Upper lobe of right lung (tissue), 1 donor: Measurements from ENCODE around the gene WNT9B. TPM values are rescaled to one million over a fixed set of nuclear protein-coding genes. Genes with fewer than 3 reads are reported as not detected.

ENCODE experiments used
- ATAC-seq: fragments of 200-7000 bp; cut with Tn5 transposase; one replicate; pipeline ENCODE4 v1.9.1; 2020; ENCODE audit warnings: mild to moderate bottlenecking, moderate library complexity
- DNase-seq: peaks from one replicate; pipeline ENCODE4 v3.0.0-alpha.2; 2020
- H3K27ac ChIP-seq: fragments of 200-600 bp; one replicate; pipeline ENCODE4 v1.8.0; 2022
- H3K27me3 ChIP-seq: fragments of 200-600 bp; one replicate; pipeline ENCODE4 v1.8.0; 2022; ENCODE audit warnings: mild to moderate bottlenecking
- H3K36me3 ChIP-seq: fragments of 200-600 bp; one replicate; pipeline ENCODE4 v1.8.0; 2022
- H3K4me1 ChIP-seq: fragments of 200-600 bp; one replicate; pipeline ENCODE4 v1.8.0; 2022
- H3K4me3 ChIP-seq: fragments of 200-600 bp; one replicate; pipeline ENCODE4 v1.8.0; 2022; ENCODE audit warnings: mild to moderate bottlenecking
- H3K9me3 ChIP-seq: fragments of 200-600 bp; one replicate; pipeline ENCODE4 v1.8.0; 2022
- CTCF ChIP-seq: fragments of 200-600 bp; IDR thresholded peaks from one replicate; pipeline ENCODE4 v1.8.0; 2022; ENCODE audit warnings: antibody characterized with exemption
- intact Hi-C: fragments of 100-400 bp; cut with DNase I; formaldehyde crosslinking; loops from one replicate; pipeline ENCODE4 v1.11.0; 2022
- total RNA-seq: library from RNA; stranded (reverse); fragmentation: NEBNext Ultra II Directional; extraction: Animal tissue kit (Norgen Biotek cat#: 25700); gene quantifications from one replicate; pipeline ENCODE4 v1.2.1, GENCODE V29; 2021
- donor health status: DM: no; HTN: yes; CAD: no; lungs with severe emphysema.

Gene WNT9B
- total RNA-seq, 1 donor from 2014 or later = 2.0 TPM

DNA sequence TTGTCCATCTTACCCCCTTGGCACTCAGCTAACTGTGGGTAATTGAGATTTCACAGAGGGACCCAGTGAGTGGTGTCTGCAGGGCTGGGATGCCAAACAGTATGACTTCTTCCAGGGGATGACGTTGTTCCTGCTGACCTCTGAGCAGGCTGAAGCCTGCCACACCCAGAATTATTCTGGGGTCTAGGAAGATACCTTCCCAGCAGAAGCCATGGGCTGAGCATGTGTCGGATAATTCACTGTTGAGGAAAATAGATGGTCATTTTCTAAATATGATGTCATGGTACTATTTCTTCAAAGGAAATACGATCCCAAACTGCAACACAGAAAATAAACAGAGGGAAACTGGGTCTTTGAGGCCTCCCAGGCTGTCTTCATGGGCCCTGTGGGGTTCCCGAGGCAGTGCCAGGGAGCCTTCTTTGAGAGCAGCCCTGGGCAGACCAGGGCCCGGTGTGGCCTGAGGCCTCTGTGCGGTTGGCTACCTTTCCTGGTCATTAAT is 17.4 kb downstream of the WNT9B start:
- DNase-seq (no peak), ATAC-seq (no peak)
- no peak for TF ChIP-seq CTCF
- intact Hi-C loops = no loop called here
- Histone ChIP-seq H3K27ac (no peak overlapping the region), H3K27me3 (no peaks in the 10 kb centered on the region), H3K4me1 (no peaks in the 10 kb centered on the region), H3K4me3 (no peak overlapping the region), H3K36me3 (no peaks in the 10 kb centered on the region), H3K9me3 (no peaks in the 10 kb centered on the region)

GRCh38 chr17:46869296-46869695 is 17.9 kb downstream of the WNT9B start:
- DNase-seq (no peak), ATAC-seq (no peak)
- no peak for TF ChIP-seq CTCF
- intact Hi-C loops = no loop called here
- Histone ChIP-seq H3K36me3 (no peaks in the 10 kb centered on the region), H3K9me3 (no peaks in the 10 kb centered on the region), H3K27ac (no peak overlapping the region), H3K27me3 (no peaks in the 10 kb centered on the region), H3K4me1 (no peaks in the 10 kb centered on the region), H3K4me3 (no peak overlapping the region)

GRCh38 chr17:46869975-46870803 is 18.8 kb downstream of the WNT9B start:
- Histone ChIP-seq H3K4me3 (no peak overlapping the region), H3K36me3 (no peaks in the 10 kb centered on the region), H3K4me1 (no peaks in the 10 kb centered on the region), H3K27me3 (no peaks in the 10 kb centered on the region), H3K27ac (no peak overlapping the region), H3K9me3 (no peaks in the 10 kb centered on the region)
- TF ChIP-seq CTCF = no peak
- DNase-seq (no peak), ATAC-seq (no peak)
- intact Hi-C loops = no loop called here

- intact Hi-C loops = no loop called here
- TF ChIP-seq CTCF = no peak
- Histone ChIP-seq H3K4me3 (no peak overlapping the region), H3K9me3 (no peaks in the 10 kb centered on the region), H3K4me1 (no peaks in the 10 kb centered on the region), H3K36me3 (no peaks in the 10 kb centered on the region), H3K27me3 (no peaks in the 10 kb centered on the region), H3K27ac (no peak overlapping the region)
- DNase-seq = no peak
- ATAC-seq = no peak
Observed at GRCh38 chr17:46872421-46872820, 21.0 kb downstream of the WNT9B start.

DNA sequence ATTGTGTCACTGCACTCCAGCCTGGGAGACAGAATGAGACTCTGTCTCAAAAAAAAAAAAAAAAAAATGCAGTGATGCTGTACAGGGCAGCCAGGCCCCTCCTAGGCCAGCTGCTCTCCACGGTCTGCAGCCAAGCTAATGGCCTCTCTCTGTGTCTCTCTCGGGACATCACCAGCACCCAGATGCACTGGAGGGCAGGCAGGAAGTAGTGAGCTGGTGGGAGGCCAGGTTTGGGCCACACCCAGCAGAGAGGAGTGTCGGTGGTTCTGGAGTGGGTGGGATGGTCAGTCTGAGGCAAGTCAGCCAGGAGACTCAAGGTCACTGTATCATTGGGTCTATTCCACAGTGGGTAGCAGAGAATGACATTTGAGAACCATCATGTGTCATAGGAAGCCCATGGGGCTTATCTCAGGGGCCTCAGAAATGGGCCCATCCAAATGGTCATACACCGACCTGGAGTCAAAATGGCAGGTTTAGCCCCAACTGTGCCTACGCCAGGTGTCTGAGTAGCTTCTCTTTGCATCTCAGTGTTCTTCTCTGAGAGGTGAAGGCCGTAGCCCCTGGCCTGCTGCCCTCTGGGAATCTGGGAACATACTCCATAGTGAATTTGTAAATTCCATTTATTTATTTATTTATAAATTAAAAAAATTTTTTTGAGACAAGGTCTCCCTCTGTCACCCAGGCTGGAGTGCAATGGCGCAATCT is 22.7 kb downstream of the WNT9B start:
- DNase-seq (no peak), ATAC-seq (no peak)
- H3K4me3 ChIP-seq = no peak overlapping the region
- intact Hi-C loops = no loop called here
- TF ChIP-seq CTCF = no peak
- no peak overlapping the region for H3K27ac ChIP-seq
- no peaks in the 10 kb centered on the region for H3K27me3 ChIP-seq
- no peaks in the 10 kb centered on the region for H3K9me3 ChIP-seq
- H3K4me1 ChIP-seq = peaks cover 13% of the 10 kb centered on the region
- H3K36me3 ChIP-seq = no peaks in the 10 kb centered on the region
